Measurements from ENCODE around the gene C17orf107. TPM values are rescaled to one million over a fixed set of nuclear protein-coding genes. Genes with fewer than 3 reads are reported as not detected.

The C17orf107 gene
- total RNA-seq, 1 donor, result 3.5 TPM

DNA sequence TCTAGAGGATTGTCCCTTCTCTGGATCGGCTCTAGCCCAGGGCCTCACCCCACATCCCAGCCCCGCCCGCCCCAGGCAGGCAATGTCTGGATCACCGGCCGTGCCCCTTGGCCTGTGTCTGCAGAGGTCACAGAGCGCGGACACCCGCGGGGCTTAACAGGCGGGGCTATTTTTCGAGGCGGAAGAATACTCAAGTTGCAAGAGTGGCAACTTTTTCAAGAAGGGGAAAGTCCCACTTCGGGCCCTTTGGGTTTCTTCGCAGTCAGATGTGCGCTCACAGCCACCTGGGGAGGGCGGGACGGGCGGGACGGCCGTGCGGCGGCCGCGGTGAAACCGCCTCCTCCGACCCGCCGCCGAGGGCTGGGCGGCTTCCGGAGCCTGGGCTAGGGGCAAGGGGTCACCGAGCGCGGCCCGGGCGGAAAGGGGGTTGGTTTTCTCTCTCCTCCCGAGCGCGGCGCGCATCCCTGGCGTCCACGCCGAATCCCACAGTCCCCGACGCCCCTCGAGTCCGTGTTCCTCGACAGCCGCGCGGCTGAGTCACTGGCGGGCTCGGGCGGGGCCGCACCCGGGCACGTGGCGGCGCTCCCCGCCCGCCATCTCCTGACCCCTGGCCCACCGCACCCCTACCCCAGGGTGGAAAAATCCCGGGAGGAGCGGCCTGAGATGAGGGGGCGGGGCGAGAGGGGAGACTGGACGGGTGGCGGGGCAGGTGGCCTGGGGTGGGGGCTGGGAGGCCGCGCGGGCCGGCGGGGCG lies 50.2 kb downstream of the C17orf107 start:
- peak; percentile 88 for DNase-seq (ENCODE audit: low read depth)
- TF ChIP-seq CTCF (IDR thresholded peaks at IDR 0.05; ENCODE audit: insufficient read depth, low read depth, low read length), result no peak
- H3K4me3 ChIP-seq (ENCODE audit: low read depth, low read length), result peak overlapping the region; percentile 98

GRCh38 chr17:4950075-4950745 lies 50.9 kb downstream of the C17orf107 start:
- H3K4me3 ChIP-seq (ENCODE audit: low read depth, low read length), result peak overlapping the region; percentile 98
- TF ChIP-seq CTCF (IDR thresholded peaks at IDR 0.05; ENCODE audit: insufficient read depth, low read depth, low read length), result no peak
- DNase-seq (ENCODE audit: low read depth), result peak; percentile 37

DNA sequence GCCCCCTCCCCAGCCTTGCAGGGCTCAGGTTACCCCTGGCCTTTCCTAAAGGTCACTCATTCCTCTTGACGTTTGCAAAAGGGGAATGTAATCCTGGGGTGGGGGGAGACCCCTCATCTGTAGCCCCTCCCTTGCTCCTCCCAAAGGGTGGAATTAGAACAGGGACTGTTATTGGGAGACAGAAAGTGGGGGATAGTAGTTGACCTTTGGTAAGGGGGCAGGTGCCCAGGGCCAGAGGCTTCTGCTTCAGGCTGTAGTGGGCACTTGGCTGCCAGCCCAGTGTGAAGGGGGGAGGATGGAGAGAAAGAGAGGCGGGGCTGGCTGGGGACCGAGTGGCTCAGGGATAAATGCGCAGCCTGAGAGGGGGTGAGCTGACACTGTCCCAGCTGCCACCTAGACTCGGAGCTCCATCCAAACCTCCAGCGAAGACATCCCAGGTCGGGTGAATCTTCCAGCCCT lies 51.4 kb downstream of the C17orf107 start, which contains the start of gene ENO3:
ENO3 (plus strand) TSS at position 374 of the 459 bp plus-strand sequence. CDS start 711 bp downstream, outside the sequence.
- TF ChIP-seq CTCF (IDR thresholded peaks at IDR 0.05; ENCODE audit: insufficient read depth, low read depth, low read length), result no peak
- H3K4me3 ChIP-seq (ENCODE audit: low read depth, low read length), result peak within 1 kb of the TSS; percentile 56
- DNase-seq (ENCODE audit: low read depth), result no peak

GRCh38 chr17:4951486-4951885 lies 52.1 kb downstream of the C17orf107 start:
- H3K4me3 ChIP-seq (ENCODE audit: low read depth, low read length), result no peak overlapping the region
- no peak for TF ChIP-seq CTCF (IDR thresholded peaks at IDR 0.05; ENCODE audit: insufficient read depth, low read depth, low read length)
- DNase-seq (ENCODE audit: low read depth), result no peak

Other genes with a start within 250 kb of the C17orf107 start
- 17.7 and 19.6 TPM in 2 replicates for gene PELP1, start 195.4 kb upstream of the C17orf107 start, total RNA-seq
- gene ARRB2, start 188.9 kb upstream of the C17orf107 start, total RNA-seq, result 3.5 TPM in 2 replicates
- 9.9 and 11.0 TPM in 2 replicates for gene MED11, start 168.1 kb upstream of the C17orf107 start, total RNA-seq
- gene ZMYND15, start 159.7 kb upstream of the C17orf107 start, total RNA-seq, result not detected in 2 replicates
- 0.64 and 0.86 TPM in 2 replicates for gene CXCL16, start 159.6 kb upstream of the C17orf107 start, total RNA-seq
- gene TM4SF5, start 127.7 kb upstream of the C17orf107 start, total RNA-seq, result not detected in 2 replicates
- 0.64 TPM in 1 of 2 replicates, not detected in the other for gene VMO1, start 113.2 kb upstream of the C17orf107 start, total RNA-seq
- not detected in 2 replicates for gene GLTPD2, start 110.6 kb upstream of the C17orf107 start, total RNA-seq
- 149 and 157 TPM in 2 replicates for gene PSMB6, start 103.4 kb upstream of the C17orf107 start, total RNA-seq
- 11.7 and 13.9 TPM in 2 replicates for gene PLD2, start 92.4 kb upstream of the C17orf107 start, total RNA-seq
- 21.6 and 38.0 TPM in 2 replicates for gene MINK1, start 66.2 kb upstream of the C17orf107 start, total RNA-seq
- gene CHRNE, start 3.6 kb downstream of the C17orf107 start, total RNA-seq, result under 0.01 and 0.32 TPM in 2 replicates
- not detected in 2 replicates for gene GP1BA, start 32.7 kb downstream of the C17orf107 start, total RNA-seq
- 51.8 and 64.7 TPM in 2 replicates for gene SLC25A11, start 40.5 kb downstream of the C17orf107 start, total RNA-seq
- 26.4 and 34.5 TPM in 2 replicates for gene RNF167, start 40.7 kb downstream of the C17orf107 start, total RNA-seq
- 581 and 784 TPM in 2 replicates for gene PFN1, start 49.0 kb downstream of the C17orf107 start, total RNA-seq
- 2.6 and 7.4 TPM in 2 replicates for gene ENO3, start 51.6 kb downstream of the C17orf107 start, total RNA-seq
- gene SPAG7, start 68.3 kb downstream of the C17orf107 start, total RNA-seq, result 34.5 and 39.0 TPM in 2 replicates
- 15.1 TPM in 2 replicates for gene CAMTA2, start 88.1 kb downstream of the C17orf107 start, total RNA-seq
- 0.97 and 1.3 TPM in 2 replicates for gene INCA1, start 98.0 kb downstream of the C17orf107 start, total RNA-seq
- gene KIF1C, start 98.4 kb downstream of the C17orf107 start, total RNA-seq, result 50.6 and 56.6 TPM in 2 replicates
- gene SLC52A1, start 135.9 kb downstream of the C17orf107 start, total RNA-seq, result under 0.01 and 0.43 TPM in 2 replicates
- gene ZFP3, start 178.9 kb downstream of the C17orf107 start, total RNA-seq, result 1.6 and 2.2 TPM in 2 replicates
- gene ZNF232, start 212.3 kb downstream of the C17orf107 start, total RNA-seq, result 4.5 and 5.2 TPM in 2 replicates
- not detected in 2 replicates for gene USP6, start 216.5 kb downstream of the C17orf107 start, total RNA-seq